ENCODE data around the gene PEX14.

The PEX14 gene

DNA sequence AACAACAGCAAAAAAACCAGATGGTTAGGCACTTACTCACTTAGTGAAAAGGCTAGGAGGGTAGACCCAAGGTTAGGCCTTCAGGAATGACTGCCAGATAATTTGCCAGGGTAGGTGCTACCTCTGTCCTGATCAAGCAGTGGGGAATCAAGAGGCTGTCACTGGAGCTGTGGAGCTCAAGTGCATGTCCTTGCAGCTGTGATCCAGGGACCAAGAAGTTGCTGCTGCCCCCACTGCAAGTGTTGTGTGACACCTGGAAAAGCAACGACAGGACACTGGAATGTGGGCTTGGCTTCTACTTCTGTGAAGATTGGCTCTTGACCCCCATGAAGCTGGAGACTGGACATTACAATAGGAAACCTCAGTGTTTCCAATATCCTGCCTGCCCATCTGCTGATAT, 72.1 kb downstream of the PEX14 start:
- DNase-seq (ENCODE audit: low read depth) = no peak

- peak; percentile 18 for DNase-seq (ENCODE audit: low read depth)
Measured at GRCh38 chr1:10549904-10550664, 75.3 kb downstream of the PEX14 start.

- no peak for DNase-seq (ENCODE audit: low read depth)
Measured at GRCh38 chr1:10553118-10553517, 78.4 kb downstream of the PEX14 start.

DNA sequence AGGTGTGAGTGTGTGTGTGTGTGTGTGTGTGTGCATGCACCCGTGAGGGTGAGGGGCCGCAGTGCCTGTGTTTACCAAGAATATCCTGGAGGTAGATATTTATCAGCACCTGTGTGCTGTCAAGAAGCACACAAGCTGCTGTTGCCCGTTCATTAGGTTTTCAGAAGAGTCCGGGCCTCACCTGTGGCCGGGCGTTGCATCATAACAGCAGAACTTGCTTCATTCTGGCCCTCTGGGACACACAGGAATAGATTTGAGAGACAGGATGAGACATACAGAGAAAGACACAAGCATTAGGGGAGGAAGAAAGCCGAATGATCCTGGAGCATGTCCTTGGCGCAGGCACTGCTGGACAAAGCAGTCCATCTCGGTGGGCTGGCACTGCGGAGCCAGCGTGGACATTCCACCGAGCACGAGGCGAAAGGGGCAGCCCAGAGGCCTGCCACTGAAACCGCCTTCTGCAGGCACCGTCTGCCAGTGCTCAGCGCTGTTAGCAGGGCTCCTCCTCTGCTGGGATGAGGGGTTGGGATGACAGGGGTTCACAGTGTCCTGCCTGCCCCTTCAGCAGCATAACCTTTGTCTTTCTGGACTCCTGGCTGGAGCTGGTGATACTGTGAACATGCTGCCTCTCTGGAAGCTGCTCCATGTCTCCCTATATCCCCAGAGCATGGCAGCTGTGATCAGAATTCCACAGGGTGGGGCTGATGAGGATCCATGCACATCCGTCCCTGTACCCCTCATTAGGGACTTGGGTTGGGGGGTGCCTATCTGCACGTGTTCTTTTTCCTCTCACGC, 81.1 kb downstream of the PEX14 start:
- DNase-seq (ENCODE audit: low read depth) = no peak

DNA sequence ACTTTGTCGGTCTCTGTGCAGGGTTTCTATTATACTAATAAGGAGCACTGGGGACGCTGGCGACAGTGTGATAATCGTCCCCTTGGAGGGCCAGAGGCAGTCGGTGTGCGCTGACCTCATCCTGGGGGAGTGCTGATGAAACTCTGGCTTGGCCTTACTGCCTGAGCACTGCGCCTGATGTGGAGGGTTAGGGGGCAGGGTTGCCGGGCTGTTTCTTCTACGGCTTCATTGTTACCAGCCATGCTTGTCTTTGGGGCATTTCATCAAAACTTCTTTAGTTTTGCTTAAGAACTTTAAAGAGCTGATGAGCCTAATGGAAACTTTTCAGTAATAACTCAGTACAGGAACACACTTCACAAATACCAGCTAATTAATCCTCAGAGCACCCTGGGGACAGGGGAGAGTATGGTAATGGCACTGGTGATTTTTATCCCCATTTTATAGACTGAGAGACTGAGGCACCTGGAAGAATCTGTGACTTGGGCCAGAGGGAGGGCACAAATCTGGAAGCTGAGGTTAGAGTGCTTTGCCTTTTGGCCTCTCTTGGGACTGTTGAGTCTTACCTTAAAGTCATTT, 81.8 kb downstream of the PEX14 start:
- DNase-seq (ENCODE audit: low read depth) = no peak

DNA sequence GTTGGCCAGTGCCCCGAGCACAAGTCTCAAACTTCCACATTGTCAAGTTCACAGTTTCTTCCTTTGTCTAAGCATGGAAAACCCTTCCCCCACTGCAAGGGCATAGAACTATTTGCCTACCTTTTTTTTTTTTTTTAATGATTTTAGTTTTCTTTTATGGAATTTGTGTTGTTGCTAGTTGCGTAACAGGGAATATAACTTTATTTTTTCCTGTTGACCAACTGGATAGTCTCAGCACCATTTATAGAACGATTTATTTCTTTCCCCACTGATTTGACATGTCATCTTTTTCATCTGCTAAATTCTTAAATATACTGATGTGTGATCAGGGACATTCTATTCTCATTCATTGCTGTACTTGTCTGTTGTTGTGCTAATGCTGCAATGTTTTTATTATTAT, 83.0 kb downstream of the PEX14 start:
- DNase-seq (ENCODE audit: low read depth) = no peak

DNA sequence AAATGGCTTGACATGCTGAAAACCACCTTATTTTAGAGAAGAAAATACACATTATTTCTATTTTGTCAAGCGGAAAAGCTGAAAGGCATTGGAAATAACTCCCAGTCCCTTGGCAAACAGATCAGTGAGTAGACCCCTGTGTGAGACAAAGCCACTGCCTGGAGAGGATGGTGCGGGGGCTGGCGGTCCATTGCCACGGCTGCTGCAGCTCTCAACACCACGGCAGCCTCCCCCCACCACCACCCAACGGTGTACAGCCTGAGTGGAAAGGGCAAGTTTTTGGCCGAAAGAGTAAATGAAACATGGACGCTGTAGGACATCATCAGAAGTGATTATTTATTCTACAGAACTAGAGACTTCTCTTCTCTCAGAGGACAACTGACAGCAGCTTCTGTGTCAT, 84.6 kb downstream of the PEX14 start:
- DNase-seq (ENCODE audit: low read depth) = no peak

GRCh38 chr1:10561497-10561896, 86.7 kb downstream of the PEX14 start:
- no peak for DNase-seq (ENCODE audit: low read depth)

DNA sequence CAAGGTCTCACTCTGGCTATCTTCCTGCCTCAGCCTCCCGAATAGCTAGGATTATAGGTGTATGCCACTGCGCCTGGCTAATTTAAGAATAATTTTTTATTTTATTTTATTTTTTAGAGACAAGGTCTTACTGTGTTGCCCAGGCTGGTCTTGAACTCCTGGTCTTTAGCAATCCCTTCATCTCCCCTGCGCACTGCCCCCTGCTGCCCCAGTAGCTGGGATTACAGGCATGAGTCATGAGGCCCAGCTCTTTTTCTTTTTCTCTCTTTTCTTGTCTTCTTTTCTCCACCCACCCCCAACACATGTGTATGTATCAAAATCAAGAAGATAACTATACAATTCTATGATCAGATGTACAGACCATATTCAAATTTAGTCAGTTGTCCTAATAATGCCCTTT, 87.2 kb downstream of the PEX14 start:
- no peak for DNase-seq (ENCODE audit: low read depth)

DNA sequence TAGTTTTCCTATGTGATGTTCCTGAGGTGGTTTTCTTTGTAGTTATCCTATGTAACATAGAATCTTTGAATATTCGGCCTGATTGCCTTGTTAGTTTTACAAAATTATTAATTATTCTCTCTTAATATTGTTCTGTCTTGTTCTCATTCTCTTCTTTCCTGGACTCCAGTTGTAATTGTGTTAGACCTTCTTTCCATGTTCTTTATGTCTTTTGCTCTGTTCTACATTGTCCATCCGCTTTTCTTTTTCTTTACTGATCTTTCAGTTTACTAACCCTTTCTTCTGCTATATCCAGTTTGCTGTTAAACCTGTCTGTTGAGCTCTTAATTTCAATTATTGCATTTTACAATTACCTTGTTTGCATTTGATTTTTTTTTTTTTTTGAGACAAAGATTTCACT, 89.3 kb downstream of the PEX14 start:
- no peak for DNase-seq (ENCODE audit: low read depth)

- DNase-seq (ENCODE audit: low read depth) = no peak
Measured at GRCh38 chr1:10569531-10569930, 94.8 kb downstream of the PEX14 start.

DNA sequence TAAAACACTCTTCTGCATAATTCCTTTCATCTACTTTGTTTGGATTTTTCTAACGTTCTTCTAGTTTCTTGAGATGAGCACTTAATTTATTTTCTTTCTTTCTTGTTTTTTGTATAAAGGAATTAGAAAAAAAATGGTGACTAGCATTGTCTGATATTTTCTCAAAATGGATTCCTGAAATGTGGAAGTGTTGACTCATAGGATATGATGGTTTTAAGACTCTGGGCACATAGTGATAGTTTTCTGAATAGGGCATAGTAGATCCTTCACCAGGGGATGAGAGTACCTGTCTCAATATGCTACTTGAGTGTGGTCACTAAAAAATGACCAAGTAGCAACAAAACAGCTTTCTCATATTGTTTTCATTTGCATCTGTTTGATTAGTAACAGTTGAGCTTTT, 100.9 kb downstream of the PEX14 start:
- peak; percentile 83 for DNase-seq (ENCODE audit: low read depth)

DNA sequence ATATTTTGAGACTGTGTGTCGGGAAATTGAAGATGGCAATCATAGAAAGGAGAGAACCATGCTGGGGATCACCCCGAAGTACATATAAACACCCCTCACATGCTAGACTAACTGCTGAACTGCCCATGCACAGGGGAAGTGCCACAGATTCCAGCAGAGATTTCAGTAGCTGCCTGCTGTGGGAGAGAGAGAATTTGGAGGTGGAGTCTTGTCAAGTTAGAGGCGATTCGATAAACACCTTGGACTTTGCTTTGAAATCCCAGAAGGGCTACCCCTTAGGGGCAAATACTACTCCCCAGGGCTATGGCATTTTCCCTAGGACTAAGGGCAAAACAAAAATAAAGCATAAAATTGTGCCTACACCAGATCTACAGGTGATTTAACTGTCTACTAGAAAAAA, 103.3 kb downstream of the PEX14 start:
- no peak for DNase-seq (ENCODE audit: low read depth)

DNA sequence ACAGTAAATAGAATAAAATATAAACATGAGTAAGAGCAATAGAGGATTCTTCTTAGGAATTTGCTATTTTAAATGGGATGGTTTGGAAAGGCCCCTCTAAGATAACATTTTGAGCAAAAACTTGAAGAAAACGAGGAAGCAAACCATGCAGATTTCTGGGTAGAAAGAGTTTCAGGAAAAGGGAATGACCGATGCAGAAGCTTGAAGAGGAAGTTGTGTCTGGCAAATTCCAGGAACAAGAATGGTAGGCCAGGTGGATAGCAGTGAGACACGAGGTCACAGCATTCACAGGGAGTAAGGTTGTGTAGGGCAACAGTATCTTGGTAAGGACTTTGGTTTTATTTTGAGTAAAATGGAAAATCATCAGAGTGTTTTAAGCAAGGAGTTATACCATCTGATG, 108.9 kb downstream of the PEX14 start:
- DNase-seq (ENCODE audit: low read depth) = no peak

GRCh38 chr1:10585242-10585641, 110.5 kb downstream of the PEX14 start:
- DNase-seq (ENCODE audit: low read depth) = no peak

- DNase-seq (ENCODE audit: low read depth) = no peak
Measured at GRCh38 chr1:10586125-10586524, 111.4 kb downstream of the PEX14 start.

GRCh38 chr1:10588640-10589039, 113.9 kb downstream of the PEX14 start:
- DNase-seq (ENCODE audit: low read depth) = no peak

DNA sequence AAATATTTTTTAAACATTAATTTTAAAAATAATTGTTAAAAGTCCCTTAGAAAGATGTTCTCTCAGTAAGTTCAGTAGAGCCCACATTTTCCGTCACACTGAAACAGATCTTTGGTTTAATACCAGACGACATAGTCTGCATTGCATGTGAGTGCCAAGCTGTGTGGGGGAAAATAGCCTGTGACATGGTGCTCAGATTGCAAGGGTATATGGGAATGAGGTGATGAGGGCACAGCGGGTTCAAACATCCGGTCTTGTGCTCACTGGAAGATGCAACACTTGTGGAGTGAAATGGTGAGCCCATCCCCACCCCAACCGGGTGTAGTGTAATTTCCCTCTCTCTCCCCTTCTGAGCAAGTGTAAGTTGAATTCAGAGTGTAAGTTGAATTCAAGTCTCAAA, 114.3 kb downstream of the PEX14 start:
- DNase-seq (ENCODE audit: low read depth) = no peak

DNA sequence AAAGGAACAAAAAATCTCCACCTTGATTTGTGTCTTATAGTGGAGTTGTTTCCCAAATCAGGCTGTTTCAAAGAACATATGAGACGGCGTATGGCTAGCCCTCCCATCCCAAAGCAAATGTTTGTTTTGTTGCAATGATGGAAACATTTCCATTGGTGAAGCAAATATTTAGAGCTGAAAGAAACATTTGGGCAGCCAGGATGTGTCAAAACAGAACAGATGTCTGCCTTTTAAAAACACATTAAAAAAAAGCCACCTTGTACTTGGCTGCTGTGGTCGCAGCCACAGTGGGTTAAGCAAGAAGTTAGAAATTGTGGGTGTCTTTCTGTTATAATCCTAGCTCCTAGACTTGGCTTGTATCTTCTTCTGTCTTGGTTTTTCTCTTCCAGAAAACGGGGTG, 116.3 kb downstream of the PEX14 start:
- DNase-seq (ENCODE audit: low read depth) = no peak

- DNase-seq (ENCODE audit: low read depth) = no peak
Measured at GRCh38 chr1:10592373-10592772, 117.6 kb downstream of the PEX14 start.

GRCh38 chr1:10593750-10594149, 119.0 kb downstream of the PEX14 start:
- no peak for DNase-seq (ENCODE audit: low read depth)

DNA sequence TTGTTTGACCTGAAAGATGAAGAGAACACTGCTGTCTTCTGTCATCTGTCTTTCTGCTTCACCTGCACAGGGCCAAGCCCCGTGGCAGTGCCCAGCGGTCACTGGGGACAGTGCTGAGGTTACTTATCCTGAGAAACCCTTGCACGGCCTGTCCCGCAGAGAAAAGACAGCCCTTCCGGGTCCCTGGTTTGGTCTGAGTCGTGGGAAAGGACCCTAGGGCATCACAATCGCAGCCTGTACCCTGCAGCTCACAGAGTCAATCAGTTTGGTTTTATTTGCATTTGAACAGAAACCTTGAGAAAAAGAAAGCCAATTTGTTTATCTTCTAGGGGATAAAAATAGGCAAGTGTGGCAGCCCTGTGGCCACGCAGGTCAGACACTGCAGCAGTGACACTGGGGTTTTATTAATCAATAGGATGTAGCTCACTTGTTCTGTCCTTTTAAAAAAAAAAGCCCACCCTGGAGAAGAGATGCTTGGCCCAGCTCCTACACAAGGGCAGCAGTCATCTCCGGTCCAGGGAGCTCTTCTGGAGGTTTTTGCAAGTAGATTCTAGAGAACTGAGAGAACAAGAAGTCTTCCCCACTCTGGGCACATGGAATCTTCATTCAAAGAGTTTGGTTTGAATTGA, 120.0 kb downstream of the PEX14 start:
- DNase-seq (ENCODE audit: low read depth) = no peak

DNA sequence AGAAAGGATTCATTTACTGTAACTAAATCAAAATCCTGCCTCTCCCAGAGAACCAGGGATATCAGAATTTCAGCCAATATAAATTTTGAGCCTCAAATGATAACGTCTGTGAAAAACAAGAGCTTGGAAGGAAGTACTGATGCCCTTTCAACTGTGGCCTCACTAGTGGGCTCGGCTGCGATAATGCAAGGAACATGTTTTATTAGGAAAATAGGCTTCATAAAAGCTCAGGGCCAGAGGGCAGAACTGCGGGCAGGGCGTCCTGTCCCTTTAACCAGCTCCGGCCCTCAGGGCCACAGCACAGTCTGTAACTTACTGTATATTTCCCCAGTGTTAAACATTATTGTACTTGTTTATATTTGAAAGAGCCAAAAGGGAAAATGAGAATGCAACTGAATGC, 122.0 kb downstream of the PEX14 start:
- DNase-seq (ENCODE audit: low read depth) = no peak

All from EH (cell line).